ENCODE measurements around the gene IRF7.

- no peak for TF ChIP-seq POLR2A (IDR thresholded peaks at IDR 0.05; ENCODE audit: low read depth, low read length)
- TF ChIP-seq, protein P1, sequence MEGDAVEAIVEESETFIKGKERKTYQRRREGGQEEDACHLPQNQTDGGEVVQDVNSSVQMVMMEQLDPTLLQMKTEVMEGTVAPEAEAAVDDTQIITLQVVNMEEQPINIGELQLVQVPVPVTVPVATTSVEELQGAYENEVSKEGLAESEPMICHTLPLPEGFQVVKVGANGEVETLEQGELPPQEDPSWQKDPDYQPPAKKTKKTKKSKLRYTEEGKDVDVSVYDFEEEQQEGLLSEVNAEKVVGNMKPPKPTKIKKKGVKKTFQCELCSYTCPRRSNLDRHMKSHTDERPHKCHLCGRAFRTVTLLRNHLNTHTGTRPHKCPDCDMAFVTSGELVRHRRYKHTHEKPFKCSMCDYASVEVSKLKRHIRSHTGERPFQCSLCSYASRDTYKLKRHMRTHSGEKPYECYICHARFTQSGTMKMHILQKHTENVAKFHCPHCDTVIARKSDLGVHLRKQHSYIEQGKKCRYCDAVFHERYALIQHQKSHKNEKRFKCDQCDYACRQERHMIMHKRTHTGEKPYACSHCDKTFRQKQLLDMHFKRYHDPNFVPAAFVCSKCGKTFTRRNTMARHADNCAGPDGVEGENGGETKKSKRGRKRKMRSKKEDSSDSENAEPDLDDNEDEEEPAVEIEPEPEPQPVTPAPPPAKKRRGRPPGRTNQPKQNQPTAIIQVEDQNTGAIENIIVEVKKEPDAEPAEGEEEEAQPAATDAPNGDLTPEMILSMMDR (conservative IDR thresholded peaks at IDR 0.05; ENCODE audit: low read depth, low read length), result no peak
- TF ChIP-seq USF2 (IDR thresholded peaks at IDR 0.05; ENCODE audit: low read depth, low read length), result no peak
- TF ChIP-seq RFX5 (IDR thresholded peaks at IDR 0.05; ENCODE audit: low read depth, low read length), result no peak
Measured at GRCh38 chr11:589798-590197, 26.0 kb downstream of the IRF7 start.
